ENCODE data around the gene KDM4C.

DNA sequence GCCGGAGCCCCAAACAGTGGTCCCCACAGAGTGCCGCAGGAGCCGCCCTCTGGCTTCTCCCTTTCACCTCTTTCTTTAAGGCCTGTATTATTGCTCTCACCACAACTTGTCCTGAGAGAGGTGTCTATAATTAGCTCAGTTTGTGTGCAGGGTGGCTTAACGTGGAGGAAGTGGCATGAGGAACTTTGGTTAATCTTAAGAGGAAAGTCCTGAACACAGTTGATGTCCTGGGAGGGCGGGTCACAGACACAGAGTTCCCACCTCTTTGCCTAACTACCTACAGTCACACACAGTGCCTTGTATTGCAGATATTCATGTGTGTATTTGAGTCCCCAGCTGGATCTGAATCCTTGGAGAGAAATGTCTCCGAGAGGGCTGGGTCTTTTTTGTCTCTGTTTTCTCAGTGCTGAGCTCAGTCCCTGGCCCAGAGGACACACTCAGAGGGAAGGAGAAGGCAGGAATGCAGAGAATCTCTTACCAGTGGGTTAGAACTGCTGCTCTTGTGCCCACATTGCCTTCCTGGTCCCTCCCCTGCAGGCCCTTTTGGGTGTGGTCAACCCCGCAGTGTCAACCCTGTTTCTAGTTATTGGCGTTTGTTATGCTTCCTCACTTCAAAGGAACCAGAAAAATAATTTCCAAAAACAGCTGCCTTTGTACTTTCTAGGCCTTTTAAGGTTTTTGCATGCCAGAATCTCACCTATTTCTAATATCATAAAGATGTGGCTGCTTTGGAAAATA, 392.5 kb downstream of the KDM4C start:
- TF ChIP-seq, protein P1, sequence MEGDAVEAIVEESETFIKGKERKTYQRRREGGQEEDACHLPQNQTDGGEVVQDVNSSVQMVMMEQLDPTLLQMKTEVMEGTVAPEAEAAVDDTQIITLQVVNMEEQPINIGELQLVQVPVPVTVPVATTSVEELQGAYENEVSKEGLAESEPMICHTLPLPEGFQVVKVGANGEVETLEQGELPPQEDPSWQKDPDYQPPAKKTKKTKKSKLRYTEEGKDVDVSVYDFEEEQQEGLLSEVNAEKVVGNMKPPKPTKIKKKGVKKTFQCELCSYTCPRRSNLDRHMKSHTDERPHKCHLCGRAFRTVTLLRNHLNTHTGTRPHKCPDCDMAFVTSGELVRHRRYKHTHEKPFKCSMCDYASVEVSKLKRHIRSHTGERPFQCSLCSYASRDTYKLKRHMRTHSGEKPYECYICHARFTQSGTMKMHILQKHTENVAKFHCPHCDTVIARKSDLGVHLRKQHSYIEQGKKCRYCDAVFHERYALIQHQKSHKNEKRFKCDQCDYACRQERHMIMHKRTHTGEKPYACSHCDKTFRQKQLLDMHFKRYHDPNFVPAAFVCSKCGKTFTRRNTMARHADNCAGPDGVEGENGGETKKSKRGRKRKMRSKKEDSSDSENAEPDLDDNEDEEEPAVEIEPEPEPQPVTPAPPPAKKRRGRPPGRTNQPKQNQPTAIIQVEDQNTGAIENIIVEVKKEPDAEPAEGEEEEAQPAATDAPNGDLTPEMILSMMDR (IDR thresholded peaks at IDR 0.05): no peak
- no peak for TF ChIP-seq EZH2 (IDR thresholded peaks at IDR 0.05; ENCODE audit: borderline replicate concordance, insufficient read depth, low read depth, low read length, poor library complexity, severe bottlenecking)
